SU-DHL-6 (cell line): ENCODE results near the gene CD101.

Experiments used
- CTCF ChIP-seq: fragments of 200-600 bp; sonication (generic); IDR thresholded peaks from one replicate; pipeline ENCODE4 v1.5.1; 2017; ENCODE audit warnings: antibody characterized with exemption, mild to moderate bottlenecking, low read length, moderate library complexity; ENCODE audit not compliant: insufficient read depth, poor library complexity, severe bottlenecking
- EZH2phosphoT487 ChIP-seq: fragments of 200-600 bp; sonication (generic), shearing (Covaris generic); conservative IDR thresholded peaks from 2 replicates; pipeline ENCODE4 v1.6.1; 2018; ENCODE audit warnings: mild to moderate bottlenecking, antibody characterized with exemption, low read length, moderate library complexity, mixed read lengths

DNA sequence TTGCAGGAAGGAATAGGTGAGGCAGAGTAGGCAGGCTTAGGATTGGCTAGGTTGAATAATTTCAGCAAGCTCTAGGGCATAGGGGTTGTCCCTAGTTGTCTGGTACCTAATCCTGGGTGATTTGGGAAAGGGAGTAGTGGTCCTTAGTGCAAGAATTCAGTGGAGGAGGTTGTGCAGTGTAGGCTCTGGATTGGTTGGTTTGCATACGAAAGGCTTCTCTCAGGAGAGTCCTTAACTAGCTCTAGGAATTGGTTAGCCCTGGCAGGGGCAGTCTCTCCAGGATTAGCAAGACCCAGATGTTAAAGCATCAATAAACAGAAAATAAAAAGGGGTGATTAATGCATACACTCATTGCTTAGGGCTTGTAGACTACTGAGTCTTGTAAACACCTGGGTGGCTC lies 9.6 kb upstream of the CD101 start:
- TF ChIP-seq CTCF (no peak), EZH2phosphoT487 (no peak)
